Activated CD4-positive, alpha-beta T cell treated with anti-CD3 and anti-CD28 coated beads for 48 hours (primary cell): ENCODE data around the gene RBBP4.
"Not testable (repeated sequence)": the region's sequence is repeated elsewhere in the genome, so short reads cannot be mapped to it uniquely, and the experiment has no call there.

Experiments
- DNase-seq: peaks from one replicate; pipeline ENCODE4 v3.0.0-alpha.2; 2020

RBBP4 gene

DNA sequence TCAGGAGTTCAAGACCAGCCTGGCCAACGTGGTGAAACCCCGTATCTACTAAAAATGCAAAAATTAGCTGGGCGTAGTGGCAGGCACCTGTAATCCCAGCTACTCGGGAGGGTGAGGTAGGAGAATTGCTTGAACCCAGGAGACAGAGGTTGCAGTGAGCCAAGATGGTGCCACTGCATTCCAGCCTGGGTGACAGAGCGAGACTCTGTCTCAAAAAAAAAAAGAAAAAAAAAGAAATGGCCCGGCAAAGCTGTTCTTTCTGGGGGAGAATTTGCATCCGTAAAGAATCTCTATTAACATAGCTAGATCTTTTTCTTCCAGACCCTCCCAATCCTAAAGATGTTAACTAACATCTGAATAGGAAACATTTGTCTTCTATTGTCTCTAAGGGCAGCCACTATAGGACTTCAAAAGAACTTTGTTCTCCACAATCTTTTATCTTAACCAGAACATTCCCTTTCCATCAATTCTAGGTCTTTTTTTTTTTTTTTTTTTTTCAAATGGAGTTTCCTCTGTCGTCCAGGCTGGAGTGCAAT is 8.6 kb upstream of the RBBP4 start:
- not testable (repeated sequence) for DNase-seq

- DNase-seq = no peak
Measured at GRCh38 chr1:32644426-32644825, 6.6 kb upstream of the RBBP4 start.

DNA sequence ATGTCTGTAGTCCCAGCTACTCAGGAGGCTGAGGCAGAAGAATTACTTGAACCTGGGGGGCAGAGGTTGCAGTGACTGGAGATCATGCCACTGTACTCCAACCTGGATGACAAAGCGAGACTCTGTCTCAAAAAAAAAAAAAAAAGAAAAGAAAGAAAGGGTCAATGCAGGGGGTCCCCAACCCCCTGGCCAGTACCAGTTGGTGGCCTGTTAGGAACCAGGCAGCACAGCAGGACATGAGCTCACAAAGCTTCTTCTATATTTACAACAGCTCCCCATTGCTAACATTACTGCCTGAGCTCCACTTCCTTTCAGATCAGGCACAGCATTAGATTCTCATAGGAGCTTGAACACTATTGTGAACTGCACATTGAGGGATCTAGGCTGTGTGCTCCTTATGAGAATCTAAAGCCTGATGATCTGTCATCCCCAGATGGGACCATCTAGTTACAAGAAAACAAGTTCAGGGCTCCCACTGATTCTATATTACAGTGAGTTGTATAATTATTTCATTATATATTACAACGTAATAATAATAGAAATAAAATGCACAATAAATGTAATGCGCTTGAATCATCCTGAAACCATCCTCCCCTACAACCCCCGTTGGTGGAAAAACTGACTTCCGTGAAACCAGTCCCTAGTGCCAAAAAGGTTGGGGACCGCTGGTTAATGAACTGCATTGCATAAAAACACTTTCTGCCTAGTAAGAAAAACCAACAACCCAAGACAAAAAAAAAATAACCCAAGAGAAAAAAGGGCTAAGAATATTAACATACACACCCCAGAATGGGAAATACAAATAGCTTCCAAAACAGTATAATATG is 3.5 kb upstream of the RBBP4 start:
- no peak for DNase-seq

GRCh38 chr1:32650248-32650751 is 708 bp upstream of the RBBP4 start, which contains the start of gene ZBTB8OS:
TSS of gene ZBTB8OS (minus strand) at chr1:32650550. CDS start at chr1:32650529, 21 bp downstream.
- DNase-seq = peak; percentile 91

DNA sequence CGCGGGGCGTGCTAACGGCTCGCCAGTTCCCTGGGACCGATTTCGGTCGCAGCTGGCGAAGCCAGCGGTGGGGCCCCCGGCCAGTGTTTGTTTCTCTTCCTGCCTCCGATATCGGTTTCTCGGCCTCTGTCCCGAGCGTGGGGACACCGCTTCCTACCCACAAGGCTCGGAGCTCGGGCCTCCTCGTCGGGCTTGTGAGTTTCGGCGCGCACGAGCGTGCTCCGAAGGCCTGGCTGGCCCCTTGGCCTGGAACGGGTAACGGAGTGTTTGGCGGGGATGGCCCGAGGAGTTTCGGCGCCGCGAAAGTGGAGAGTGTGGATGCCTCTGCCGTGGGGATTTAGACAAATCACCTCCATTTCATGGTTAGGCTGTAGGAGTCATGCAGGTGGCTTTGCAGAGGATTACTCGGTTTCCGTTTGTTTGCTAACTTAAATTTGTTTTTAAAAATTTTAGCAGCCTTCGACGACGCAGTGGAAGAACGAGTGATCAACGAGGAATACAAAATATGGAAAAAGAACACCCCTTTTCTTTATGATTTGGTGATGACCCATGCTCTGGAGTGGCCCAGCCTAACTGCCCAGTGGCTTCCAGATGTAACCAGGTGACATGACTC is 559 bp downstream of the RBBP4 start:
- DNase-seq = no peak

DNA sequence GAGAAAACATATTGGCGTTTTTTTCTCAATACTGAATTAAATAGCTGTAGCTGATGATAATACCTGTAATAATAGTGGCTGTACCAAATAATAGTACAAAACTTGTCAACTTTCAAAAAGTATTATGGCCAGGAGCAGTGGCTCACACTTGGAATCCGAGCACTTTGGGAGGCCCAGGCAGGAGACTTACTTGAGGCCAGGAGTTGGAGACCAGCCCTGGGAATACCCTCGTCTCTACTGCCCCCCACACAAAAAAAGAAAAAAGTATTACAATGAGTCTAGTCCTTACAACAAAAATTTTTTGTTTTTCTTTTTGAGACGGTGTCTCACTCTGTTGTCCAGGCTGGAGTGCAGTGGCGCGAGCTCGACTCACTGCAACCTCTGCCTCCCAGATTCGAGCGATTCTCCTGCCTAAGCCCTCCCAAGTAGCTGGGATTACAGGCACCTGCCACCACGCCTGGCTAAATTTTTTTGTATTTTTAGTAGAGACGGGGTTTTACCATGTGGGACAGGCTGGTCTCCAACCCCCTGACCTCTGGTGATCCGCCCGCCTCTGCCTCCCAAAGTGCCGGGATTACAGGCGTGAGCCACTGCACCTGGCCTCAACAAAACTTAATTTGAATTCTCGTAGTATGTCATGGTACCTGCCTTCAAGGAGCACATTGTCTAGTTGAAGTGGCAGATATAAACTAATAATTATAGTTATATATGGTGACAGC is 1.4 kb downstream of the RBBP4 start:
- DNase-seq = no peak

GRCh38 chr1:32659581-32659980 is 8.6 kb downstream of the RBBP4 start:
- DNase-seq = no peak

DNA sequence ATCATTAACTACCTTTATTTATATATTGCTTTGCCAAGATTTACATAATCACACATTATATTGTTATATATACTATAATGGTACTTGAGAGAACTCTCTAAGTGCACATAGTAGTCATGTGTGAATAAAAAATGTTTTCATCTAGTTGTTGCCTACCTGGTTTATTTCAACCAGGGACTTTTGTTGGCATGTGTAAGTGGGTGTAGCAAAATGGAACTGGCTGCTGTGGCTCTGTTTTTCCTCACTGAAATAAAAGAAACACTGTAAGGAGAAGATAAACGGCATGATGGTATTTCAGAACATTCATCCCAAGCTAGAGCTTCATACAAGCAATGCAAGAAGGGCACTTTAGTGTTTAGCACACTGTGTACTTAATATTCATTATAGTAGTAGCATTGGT is 14.9 kb downstream of the RBBP4 start:
- DNase-seq = no peak

GRCh38 chr1:32666901-32667566 is 16.0 kb downstream of the RBBP4 start:
- no peak for DNase-seq

- DNase-seq = not testable (repeated sequence)
Measured at GRCh38 chr1:32668716-32669115, 17.7 kb downstream of the RBBP4 start.

GRCh38 chr1:32676945-32677344 is 25.9 kb downstream of the RBBP4 start:
- DNase-seq = no peak

- not testable (repeated sequence) for DNase-seq
Measured at GRCh38 chr1:32679993-32680392, 29.0 kb downstream of the RBBP4 start.

DNA sequence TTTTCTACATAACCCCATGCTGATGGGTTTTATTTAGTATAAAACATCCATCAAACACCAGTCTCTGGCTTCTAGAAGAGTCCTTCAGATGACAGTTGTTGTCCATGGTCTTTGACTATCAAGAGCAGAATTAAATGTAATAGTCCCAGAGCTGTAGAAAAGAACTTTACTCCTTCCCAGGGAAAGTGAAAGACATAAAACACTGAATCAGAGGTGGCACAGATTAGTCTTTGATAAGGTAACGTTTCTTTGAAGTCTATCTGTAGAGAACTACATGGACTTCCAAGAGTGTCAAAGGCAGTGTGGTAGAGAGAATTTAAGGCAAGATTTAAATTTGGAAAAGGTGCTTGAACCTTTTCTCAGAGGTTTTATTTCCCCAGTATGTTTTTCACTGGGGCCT is 29.6 kb downstream of the RBBP4 start:
- no peak for DNase-seq

GRCh38 chr1:32681509-32681908 is 30.5 kb downstream of the RBBP4 start:
- no peak for DNase-seq

DNA sequence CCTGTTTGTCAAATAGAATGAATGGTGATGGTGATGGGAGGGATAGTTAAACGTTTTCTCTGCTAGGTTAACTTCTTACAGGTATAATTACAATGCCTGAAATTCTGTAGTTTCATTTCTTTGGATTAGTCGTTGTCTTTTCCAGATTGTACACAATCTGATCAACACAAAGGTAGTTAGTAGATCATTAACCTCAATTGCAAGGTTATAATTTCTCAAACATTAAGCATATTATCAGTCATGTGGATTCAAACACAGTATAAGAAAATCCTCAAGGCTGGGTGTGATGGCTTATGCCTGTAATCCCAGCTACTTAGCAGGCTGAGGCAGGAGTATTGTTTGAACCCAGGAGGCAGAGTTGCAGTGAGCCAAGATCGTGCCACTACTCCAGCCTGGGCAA is 31.0 kb downstream of the RBBP4 start:
- no peak for DNase-seq

GRCh38 chr1:32683397-32683796 is 32.4 kb downstream of the RBBP4 start:
- no peak for DNase-seq

DNA sequence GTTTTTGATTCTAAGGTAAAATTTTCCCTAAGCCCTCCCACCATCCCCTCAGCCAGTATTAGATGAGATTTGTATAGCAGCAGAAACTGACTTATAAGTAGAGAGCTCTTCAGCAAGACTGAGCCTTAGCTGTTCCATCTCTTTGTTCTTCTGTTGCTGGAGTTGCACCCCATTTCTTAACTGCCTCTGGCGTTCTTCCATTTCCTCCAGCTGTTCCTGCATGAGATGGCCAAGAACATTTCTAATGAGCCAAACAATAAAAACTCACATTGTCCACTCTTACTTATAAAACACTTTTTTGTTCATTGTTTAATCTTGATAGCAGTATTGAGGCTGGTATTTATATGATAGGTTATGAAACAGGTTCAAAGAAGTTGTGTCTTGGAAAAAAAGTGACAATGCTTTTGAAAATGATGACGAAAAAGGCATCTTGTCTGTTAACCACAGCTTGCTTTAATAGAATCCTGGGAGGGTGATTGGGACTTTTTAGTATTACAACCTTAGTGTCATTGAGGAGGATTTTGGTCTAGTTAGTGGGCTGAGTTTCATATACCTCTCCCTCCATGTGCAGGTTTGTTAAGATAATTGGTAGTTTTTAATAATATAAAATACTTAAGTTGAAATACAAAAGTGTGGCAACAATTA is 33.3 kb downstream of the RBBP4 start:
- DNase-seq = no peak

GRCh38 chr1:32685498-32685897 is 34.5 kb downstream of the RBBP4 start:
- no peak for DNase-seq

DNA sequence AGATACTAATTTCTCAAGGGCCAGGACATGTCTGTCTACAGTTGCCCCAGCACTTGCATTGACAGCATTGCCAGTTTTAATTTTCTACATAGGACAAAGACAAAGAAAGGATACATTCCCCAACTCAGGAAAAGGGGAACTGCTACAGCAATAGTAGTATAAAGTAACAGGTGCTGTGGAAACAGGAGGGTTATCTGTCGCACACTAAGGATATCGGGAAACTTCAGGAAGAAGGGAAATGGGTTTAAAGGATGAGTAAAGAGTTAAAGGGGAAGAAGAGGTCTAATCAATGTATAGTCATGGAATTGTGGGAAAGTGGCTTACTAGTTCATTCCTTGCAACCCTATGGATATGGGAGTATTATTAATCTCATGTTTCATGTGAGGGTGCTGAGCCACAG is 35.4 kb downstream of the RBBP4 start:
- DNase-seq = no peak

DNA sequence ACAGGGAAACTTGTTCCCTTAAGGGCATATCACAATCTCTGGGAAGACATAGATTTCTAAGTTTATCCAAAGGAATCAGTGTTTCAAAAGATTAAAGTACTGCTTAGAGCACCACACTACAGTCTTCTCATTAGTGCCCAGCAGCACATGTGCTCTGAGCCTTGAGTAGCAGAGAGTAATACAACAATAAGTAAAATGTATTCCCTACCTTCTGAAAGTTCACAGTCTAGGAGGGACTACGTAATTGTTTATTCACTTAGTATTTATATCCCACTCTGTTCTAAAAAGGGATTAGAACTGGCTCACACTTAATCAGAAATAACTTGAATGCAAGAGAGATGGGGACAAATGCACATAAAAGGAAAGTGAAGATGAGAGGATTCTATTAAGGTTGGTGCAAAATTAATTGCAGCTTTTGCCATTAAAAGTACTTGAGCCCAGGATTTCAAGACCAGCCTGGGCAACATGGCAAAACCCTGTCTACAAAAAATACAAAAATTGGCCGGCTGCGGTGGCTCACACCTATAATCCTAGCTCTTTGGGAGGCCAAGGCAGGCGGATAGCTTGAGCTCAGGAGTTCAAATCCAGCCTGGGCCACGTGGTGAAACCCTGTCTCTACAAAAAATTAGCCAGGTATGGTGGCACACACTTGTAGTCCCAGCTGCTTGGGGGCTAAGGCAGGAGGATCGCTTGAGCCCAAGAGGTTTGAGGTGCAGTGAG is 42.6 kb downstream of the RBBP4 start:
- DNase-seq = no peak

DNA sequence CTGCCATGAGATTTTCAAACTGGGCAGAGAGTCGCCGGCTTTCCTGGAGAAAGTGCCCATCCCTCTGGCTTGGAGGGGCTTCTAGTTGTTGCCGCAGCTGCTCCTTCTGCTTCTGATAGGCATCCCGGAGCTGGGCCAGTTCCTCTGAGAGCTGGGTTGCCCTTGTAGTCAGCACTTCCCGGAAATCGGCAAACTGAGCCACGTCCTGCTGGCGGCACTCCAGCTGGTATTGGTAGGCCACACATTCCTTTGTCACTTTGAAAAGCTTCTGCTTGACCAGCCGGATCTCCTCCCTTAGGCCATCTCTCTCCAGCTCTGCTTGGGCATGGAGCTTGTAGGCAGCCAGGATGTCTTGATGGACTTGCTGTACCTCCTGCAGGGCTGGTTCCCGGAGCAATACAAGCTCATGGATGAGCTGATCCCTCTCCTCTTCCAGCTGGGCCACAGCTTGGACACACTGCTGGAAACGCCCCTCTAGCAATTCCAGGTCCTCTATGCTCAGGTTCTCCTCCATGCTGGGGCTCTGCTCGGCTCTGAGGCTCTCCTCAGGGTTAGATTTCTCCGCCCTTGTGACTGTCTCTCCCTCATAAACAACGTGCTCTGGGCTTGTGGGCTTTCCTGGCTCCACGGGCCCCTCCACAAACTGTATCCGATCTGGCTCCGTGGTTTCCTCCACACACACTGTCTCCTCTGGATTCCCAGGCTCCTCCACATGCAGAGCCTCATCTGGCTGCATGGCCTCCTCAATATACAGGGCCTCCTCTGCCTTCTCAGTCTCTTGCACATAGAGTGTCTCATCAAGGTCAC is 44.3 kb downstream of the RBBP4 start:
- no peak for DNase-seq
